ENCODE measurements around the gene VWF.

DNA sequence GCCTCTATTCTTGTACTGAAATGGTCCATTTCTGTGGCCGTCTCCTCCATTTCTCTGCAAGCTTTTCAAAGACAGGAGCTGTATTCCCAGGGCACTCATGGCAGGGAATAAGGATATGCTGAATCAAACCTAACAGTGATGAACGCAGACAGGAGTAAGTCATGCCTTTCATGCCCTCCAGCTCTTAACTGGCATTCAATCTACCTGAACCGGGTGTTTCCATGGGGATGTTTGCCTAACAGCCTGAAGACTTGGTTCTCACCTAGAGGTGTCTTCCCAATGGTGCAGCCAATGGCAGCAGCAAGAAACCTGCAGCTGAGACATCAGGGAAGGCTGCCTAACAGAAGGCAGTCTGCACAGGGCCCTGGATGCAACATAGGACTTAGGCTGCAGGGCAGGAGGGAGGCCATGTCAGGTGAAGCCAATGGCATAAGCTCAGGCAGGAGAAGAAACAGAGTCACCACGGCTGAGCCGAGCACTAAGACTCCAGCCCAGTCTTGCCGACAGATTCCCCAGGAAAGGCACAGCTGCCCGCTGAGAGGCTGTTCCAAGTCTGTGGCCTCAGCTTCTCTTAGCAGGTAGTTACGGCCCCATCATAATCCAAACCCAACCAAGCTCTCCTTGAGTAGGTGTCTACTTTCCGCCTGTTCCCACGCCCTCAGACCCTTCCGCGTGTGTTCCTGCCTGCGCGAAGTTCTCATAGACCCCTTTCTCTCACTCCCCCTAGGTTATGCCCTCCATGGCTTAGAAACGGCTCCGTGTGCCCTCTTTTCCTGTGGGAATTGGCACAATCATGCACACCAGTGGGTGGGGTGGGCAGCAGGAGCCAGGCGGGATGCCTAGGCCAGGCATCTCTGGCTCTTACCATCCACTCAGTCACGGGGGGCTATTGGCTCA, 44.1 kb downstream of the VWF start:
- TF ChIP-seq, protein P1, sequence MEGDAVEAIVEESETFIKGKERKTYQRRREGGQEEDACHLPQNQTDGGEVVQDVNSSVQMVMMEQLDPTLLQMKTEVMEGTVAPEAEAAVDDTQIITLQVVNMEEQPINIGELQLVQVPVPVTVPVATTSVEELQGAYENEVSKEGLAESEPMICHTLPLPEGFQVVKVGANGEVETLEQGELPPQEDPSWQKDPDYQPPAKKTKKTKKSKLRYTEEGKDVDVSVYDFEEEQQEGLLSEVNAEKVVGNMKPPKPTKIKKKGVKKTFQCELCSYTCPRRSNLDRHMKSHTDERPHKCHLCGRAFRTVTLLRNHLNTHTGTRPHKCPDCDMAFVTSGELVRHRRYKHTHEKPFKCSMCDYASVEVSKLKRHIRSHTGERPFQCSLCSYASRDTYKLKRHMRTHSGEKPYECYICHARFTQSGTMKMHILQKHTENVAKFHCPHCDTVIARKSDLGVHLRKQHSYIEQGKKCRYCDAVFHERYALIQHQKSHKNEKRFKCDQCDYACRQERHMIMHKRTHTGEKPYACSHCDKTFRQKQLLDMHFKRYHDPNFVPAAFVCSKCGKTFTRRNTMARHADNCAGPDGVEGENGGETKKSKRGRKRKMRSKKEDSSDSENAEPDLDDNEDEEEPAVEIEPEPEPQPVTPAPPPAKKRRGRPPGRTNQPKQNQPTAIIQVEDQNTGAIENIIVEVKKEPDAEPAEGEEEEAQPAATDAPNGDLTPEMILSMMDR (conservative IDR thresholded peaks at IDR 0.05 in 1 of 2, IDR thresholded peaks at IDR 0.05 in 1 of 2; ENCODE audit: extremely low read depth in 1 of 2, insufficient read depth in 1 of 2, low read depth in 1 of 2, low read length in 2 of 2): no peak
- no peak for TF ChIP-seq EZH2 (IDR thresholded peaks at IDR 0.05; ENCODE audit: borderline replicate concordance, low read length)
